ENCODE results near the gene GPX5.
"Not testable (repeated sequence)": the region's sequence is repeated elsewhere in the genome, so short reads cannot be mapped to it uniquely, and the experiment has no call there.

The GPX5 gene

DNA sequence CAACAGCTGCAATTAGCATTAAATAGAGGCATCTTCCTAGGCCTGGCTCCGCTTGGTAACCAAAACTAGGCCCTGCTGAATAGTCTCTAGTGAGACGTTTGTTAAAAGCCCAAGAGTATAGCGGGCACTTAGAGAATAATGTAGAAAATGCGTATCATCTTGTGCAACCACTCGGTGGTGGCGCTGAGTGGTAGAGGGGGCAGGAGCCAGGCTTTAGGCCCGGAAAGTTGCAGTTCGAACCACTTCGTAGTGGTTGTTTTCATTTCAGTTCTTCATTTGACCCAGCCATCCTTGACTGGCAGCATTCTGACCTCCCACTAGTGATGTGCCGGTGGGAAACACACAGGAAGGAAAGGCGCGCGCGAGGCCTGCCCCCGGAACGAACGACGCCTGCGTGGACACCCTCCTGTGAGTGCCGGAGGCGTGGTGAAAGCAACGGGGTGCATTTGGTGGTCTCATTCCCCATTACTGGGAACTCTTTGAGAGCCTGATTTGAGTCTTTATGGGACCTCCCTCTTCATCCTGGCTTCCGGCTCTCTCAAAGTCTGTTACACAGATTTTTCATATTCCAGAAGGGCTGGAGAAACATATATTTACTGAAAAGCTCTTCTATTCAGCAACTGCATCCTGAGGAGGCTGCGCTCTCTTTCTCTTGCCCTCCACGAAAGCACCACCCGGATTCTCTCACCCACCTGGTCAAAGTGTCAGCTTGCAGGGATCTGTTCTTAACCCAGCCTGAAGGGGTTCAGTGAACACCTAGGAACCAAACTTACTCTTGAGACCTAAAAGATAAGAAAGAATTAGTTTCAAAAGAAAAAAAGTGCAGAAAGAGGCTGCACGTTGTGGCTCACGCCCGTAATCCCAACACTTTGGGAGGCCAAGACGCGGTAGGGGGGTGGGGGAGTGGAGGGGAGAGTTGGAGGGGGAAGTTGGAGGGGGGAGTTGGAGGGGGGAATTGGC lies 18.2 kb downstream of the GPX5 start:
- Histone ChIP-seq H3K4me3 (ENCODE audit: low read length) (peak overlapping the region; percentile 75), H3K27ac (ENCODE audit: low read length) (no peak overlapping the region), H3K9me3 (ENCODE audit: insufficient read depth, low read depth, low read length) (no peaks in the 10 kb centered on the region), H3K4me1 (ENCODE audit: insufficient read depth, low read length) (no peaks in the 10 kb centered on the region), H3K9ac (ENCODE audit: low read depth, low read length) (peak overlapping the region; percentile 60; the same call in 1 of the 2 replicates), H3K36me3 (ENCODE audit: insufficient read depth, low read depth, low read length) (no peaks in the 10 kb centered on the region), H3K27me3 (ENCODE audit: insufficient read depth, low read length) (no peaks in the 10 kb centered on the region; the same call in 1 of the 2 replicates)

DNA sequence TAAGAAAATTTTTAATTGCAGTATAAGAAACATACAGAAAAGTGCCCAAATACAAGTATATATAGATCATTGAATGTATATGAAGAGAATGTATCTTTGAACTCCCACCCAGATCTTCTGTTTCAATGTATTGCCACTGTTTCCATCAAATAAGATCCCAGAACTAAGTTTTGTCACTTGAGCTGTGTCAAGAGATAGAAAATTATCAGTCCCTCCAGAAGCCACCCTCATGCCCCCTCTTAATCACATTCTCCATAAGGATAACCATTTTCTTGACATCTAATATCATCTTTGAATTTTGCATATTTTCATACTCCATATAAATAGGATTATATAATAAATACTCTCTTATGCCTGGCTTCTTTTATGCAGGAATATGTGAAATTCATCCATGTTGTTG lies 20.3 kb downstream of the GPX5 start:
- no peaks in the 10 kb centered on the region for H3K9me3 ChIP-seq (ENCODE audit: insufficient read depth, low read depth, low read length)
- H3K27me3 ChIP-seq (ENCODE audit: insufficient read depth, low read length), result no peaks in the 10 kb centered on the region; the same call in 1 of the 2 replicates
- no peaks in the 10 kb centered on the region for H3K4me1 ChIP-seq (ENCODE audit: insufficient read depth, low read length)
- H3K36me3 ChIP-seq (ENCODE audit: insufficient read depth, low read depth, low read length), result no peaks in the 10 kb centered on the region
- no peak overlapping the region for H3K27ac ChIP-seq (ENCODE audit: low read length)
- no peak overlapping the region for H3K9ac ChIP-seq (ENCODE audit: low read depth, low read length)
- H3K4me3 ChIP-seq (ENCODE audit: low read length), result no peak overlapping the region

DNA sequence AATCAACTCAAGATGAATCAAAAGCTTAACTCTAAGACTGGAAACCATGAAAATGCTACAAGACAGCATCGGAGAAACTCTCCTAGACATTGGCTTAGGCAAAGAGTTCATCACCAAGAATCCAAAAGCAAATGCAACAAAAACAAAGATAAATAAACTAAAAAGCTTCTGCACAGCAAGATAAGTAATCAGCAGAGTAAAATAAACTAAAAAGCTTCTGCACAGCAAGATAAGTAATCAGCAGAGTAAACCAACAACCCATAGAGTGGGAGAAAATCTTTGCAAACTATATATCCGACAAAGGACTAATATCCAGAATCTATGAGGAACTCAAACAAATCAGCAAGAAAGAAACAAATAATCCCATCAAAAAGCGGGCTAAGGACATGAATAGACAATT lies 21.3 kb downstream of the GPX5 start:
- not testable (repeated sequence) for H3K36me3 ChIP-seq (ENCODE audit: insufficient read depth, low read depth, low read length); H3K4me1 ChIP-seq (ENCODE audit: insufficient read depth, low read length); H3K4me3 ChIP-seq (ENCODE audit: low read length); H3K27ac ChIP-seq (ENCODE audit: low read length); H3K9ac ChIP-seq (ENCODE audit: low read depth, low read length); H3K9me3 ChIP-seq (ENCODE audit: insufficient read depth, low read depth, low read length); H3K27me3 ChIP-seq (ENCODE audit: insufficient read depth, low read length)

DNA sequence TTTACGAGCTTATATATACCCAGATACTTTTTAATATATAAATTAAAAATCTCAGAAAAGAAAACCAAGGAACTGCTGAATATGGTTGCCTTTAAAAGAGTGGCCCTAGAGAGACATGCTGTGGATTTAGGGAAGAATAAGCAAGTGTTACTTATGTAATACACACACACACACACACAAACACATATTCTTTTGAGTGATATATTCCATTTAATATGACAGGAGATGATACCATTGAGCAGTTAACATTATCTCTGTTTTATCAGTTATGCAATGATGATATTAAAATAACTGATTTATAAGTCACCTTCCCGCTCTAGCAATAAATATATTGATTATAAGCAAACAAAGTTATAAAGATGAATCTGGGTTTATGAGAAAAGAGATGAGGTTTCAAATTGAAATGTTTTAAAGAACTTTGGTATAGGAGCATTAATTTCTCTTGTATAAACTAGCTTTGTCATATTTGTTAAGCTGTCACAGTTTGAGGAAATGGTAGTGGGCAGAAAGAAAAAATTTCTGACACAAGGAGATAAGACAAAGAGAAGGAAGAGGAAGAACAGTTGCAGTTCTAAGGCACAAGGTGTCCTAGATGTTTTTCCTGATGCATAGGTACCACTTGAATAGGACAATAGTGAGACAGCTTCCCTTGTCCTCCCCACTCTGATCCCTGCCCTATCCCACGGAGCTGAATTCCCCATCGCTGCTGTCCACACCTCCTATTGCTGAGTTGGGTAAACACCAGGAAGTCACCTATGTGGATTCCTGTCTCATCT lies 26.4 kb downstream of the GPX5 start:
- no peak overlapping the region for H3K9ac ChIP-seq (ENCODE audit: low read depth, low read length)
- no peak overlapping the region for H3K4me3 ChIP-seq (ENCODE audit: low read length)
- no peaks in the 10 kb centered on the region for H3K9me3 ChIP-seq (ENCODE audit: insufficient read depth, low read depth, low read length)
- H3K36me3 ChIP-seq (ENCODE audit: insufficient read depth, low read depth, low read length), result no peaks in the 10 kb centered on the region
- no peak overlapping the region for H3K27ac ChIP-seq (ENCODE audit: low read length)
- peaks cover 19% of the 10 kb centered on the region; the same call in 1 of the 2 replicates for H3K27me3 ChIP-seq (ENCODE audit: insufficient read depth, low read length)
- H3K4me1 ChIP-seq (ENCODE audit: insufficient read depth, low read length), result no peaks in the 10 kb centered on the region; the same call in 1 of the 2 replicates

DNA sequence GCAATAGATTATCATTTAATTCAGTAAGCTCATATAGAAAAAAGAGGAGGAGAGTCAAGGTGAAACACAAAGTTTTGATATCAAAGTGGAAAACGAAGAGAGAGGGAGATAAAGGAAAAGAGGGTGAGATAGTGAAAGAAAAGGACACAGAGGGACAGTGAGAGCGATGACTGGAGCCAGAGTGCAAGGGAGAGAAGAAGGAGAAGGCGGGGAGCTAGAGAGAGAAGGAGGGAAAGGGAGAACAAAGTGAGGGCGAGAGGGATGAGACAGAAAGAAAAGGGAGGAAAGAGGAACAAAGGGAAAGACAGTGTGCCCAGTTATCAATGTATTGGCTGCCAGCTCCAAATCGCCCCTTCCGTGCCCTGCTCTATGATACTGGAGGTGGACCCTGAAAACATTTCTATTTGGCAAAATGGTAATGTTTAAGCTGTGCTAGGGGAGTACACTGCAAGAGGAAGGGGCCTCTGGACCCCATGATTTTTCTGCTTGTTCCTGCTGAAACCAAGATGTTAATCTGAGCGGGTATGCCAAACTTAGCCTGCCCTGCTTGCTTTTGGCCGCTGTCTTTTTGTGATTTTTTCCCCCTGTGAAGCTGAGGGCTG lies 27.8 kb downstream of the GPX5 start:
- H3K27ac ChIP-seq (ENCODE audit: low read length), result no peak overlapping the region

DNA sequence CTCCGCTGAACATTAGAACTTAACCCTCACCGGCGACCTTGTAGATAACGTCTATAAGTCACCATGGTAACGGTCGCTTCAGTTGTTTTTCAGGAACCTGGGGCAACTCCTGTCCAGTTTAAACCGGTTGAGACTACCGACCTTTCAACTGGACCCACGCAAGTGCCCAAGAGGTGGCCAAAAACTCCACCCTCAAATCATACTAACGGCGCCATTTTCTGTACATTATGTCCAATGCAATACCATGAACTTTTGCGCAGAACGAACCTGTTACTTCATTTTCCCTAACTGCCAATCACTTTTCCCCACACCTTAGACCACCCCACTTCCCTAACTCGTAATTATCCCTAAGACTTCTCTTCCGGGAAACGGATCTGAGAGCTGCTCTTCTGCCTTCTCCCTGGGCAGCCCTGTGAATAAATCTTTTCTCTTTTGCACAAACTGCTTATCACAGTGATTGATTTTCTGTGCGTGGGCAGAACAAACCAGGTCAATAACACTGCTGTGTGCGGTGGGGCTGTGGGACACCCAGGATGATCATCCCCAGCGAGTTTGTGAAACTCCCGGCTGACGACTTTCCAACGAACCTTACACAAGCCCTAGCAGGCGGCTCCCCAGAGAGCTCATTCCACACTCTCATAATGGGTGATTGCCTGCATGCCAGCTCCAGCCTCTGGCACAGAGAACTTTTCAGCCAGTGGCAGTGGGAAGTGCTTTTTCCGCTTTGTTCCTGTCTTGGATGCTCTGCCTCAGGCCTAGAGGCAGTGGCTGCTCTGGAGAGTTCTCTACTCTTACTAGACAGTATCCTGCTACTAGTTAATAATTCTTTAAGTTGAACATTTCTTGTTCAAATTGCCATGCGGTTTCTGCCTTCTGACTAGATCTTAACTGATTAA lies 28.6 kb downstream of the GPX5 start:
- no peak overlapping the region for H3K9ac ChIP-seq (ENCODE audit: low read depth, low read length)
- H3K27ac ChIP-seq (ENCODE audit: low read length), result no peak overlapping the region
- peak overlapping the region; percentile 35; the same call in 1 of the 2 replicates for H3K4me3 ChIP-seq (ENCODE audit: low read length)
- H3K4me1 ChIP-seq (ENCODE audit: insufficient read depth, low read length), result no peaks in the 10 kb centered on the region; the same call in 1 of the 2 replicates
- peaks cover 19% of the 10 kb centered on the region; the same call in 1 of the 2 replicates for H3K27me3 ChIP-seq (ENCODE audit: insufficient read depth, low read length)
- no peaks in the 10 kb centered on the region for H3K36me3 ChIP-seq (ENCODE audit: insufficient read depth, low read depth, low read length)
- no peaks in the 10 kb centered on the region for H3K9me3 ChIP-seq (ENCODE audit: insufficient read depth, low read depth, low read length)

More for the DNA sequence above, 27.8 kb downstream of the GPX5 start:
- no peaks in the 10 kb centered on the region for H3K36me3 ChIP-seq (ENCODE audit: insufficient read depth, low read depth, low read length)
- no peaks in the 10 kb centered on the region; the same call in 1 of the 2 replicates for H3K4me1 ChIP-seq (ENCODE audit: insufficient read depth, low read length)
- no peaks in the 10 kb centered on the region for H3K9me3 ChIP-seq (ENCODE audit: insufficient read depth, low read depth, low read length)
- no peak overlapping the region for H3K9ac ChIP-seq (ENCODE audit: low read depth, low read length)
- H3K27me3 ChIP-seq (ENCODE audit: insufficient read depth, low read length), result peaks cover 19% of the 10 kb centered on the region; the same call in 1 of the 2 replicates
- H3K4me3 ChIP-seq (ENCODE audit: low read length), result peak overlapping the region; percentile 35; the same call in 1 of the 2 replicates

DNA sequence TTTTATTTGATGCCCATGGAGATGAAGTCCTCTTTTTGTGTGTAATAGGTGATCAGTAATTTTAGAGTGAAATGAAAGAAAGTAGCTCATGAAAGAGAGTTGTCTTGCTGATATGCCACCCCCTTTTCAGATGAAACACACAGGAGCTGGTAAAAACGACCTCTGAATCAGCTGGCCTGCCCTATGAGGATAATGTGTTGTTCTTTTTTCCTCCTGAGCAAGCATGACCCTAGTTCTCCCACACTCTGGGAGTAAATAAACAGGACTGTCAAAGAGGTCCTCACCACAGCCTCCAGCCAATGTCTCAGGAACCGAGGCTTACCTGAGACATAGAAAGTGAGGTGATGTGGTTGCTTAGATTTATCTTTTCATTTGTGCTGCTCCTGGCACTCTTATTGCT lies 29.5 kb downstream of the GPX5 start:
- peaks cover 25% of the 10 kb centered on the region for H3K27me3 ChIP-seq (ENCODE audit: insufficient read depth, low read length)
- no peaks in the 10 kb centered on the region; the same call in 1 of the 2 replicates for H3K4me1 ChIP-seq (ENCODE audit: insufficient read depth, low read length)
- H3K9me3 ChIP-seq (ENCODE audit: insufficient read depth, low read depth, low read length), result no peaks in the 10 kb centered on the region
- H3K27ac ChIP-seq (ENCODE audit: low read length), result no peak overlapping the region
- no peaks in the 10 kb centered on the region for H3K36me3 ChIP-seq (ENCODE audit: insufficient read depth, low read depth, low read length)
- H3K9ac ChIP-seq (ENCODE audit: low read depth, low read length), result no peak overlapping the region
- H3K4me3 ChIP-seq (ENCODE audit: low read length), result no peak overlapping the region

DNA sequence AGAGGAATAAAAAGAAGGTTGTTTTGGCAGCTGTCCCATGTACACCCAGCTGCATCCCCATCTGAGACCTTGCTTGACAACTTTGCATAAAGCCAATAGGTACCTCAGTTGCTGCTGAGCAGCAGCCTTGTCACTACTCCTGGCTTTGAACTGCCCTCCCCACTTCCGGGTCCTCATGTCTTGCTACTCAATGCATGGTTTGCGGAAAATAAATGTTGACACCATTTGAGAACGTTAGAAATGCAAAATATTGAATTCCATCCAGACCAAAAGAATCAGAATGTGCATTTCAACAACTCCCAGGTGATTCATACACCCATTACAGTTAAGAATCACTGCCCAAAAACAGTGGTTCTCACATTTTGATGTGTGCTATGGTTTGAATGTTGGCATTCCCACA lies 32.9 kb downstream of the GPX5 start:
- no peaks in the 10 kb centered on the region; the same call in 1 of the 2 replicates for H3K4me1 ChIP-seq (ENCODE audit: insufficient read depth, low read length)
- peaks cover 25% of the 10 kb centered on the region for H3K27me3 ChIP-seq (ENCODE audit: insufficient read depth, low read length)
- H3K9me3 ChIP-seq (ENCODE audit: insufficient read depth, low read depth, low read length), result no peaks in the 10 kb centered on the region

DNA sequence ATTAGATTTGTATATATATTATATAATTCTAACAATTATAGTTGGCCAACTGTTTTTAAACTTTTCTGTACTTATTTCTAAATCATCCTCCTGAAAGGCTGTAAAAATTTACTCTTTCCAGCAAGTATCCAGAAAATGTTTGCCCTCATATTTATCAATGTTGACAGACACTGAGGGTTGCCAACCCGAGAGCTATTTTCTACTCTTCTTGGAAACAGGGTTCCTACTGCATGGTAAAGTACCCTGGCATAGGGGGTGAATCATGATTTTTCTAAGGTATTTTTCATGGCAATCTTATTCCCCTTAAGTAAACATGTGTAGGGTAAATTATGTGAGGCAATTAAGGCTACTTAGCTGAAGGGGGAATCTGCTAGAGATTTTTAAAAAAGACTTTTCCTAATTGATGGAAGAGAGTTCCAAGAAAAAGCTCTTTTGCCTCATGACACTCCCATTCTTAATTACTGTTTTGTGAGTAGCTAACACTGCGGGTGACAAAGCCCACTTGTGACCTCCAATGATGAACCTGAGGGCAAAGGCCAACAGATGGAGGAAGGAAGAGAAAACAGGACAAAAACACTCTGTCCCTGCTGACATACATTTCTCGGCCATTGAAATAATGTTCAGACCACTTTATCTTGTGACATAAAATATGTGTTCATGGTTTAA lies 37.9 kb downstream of the GPX5 start:
- no peak overlapping the region for H3K9ac ChIP-seq (ENCODE audit: low read depth, low read length)
- H3K4me3 ChIP-seq (ENCODE audit: low read length), result no peak overlapping the region
- no peaks in the 10 kb centered on the region for H3K4me1 ChIP-seq (ENCODE audit: insufficient read depth, low read length)
- H3K9me3 ChIP-seq (ENCODE audit: insufficient read depth, low read depth, low read length), result no peaks in the 10 kb centered on the region
- no peak overlapping the region for H3K27ac ChIP-seq (ENCODE audit: low read length)
- H3K27me3 ChIP-seq (ENCODE audit: insufficient read depth, low read length), result peaks cover 13% of the 10 kb centered on the region
- no peaks in the 10 kb centered on the region for H3K36me3 ChIP-seq (ENCODE audit: insufficient read depth, low read depth, low read length)

More for the DNA sequence above, 32.9 kb downstream of the GPX5 start:
- no peak overlapping the region for H3K27ac ChIP-seq (ENCODE audit: low read length)
- H3K36me3 ChIP-seq (ENCODE audit: insufficient read depth, low read depth, low read length), result no peaks in the 10 kb centered on the region
- no peak overlapping the region for H3K9ac ChIP-seq (ENCODE audit: low read depth, low read length)
- H3K4me3 ChIP-seq (ENCODE audit: low read length), result no peak overlapping the region; the same call in 1 of the 2 replicates

DNA sequence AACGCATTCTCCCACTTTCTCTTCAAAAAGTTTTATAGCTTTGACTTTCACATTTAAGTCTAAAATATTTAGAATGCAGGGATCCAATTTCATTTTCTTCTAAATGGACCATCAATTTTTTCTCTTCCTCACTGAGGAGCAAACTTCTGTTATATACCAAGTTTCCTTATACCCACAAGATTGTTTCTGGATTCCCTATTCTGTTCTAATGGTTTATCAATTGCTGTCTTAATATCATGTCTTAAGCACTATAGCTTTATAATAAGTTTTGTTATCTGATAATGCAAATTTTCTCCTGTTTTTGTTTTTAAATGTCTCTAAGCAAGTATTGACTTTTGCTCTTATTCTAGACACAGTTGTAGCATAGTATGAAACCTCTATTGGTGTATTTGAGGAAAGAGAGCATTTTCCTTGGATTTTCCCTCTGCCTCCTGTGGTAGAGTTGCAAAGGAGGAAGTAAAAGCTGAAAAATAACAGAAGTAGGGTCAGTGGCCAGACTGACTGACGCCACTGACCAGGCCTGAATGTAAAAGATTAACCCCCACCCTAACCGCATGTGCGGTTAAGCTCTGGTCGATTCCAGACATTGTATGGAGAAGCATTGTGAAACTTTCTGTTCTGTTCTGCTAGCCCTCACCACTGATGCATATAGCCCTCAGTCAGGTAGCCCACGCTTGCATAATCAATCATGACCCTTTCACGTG lies 40.3 kb downstream of the GPX5 start:
- Histone ChIP-seq H3K27ac (ENCODE audit: low read length) (no peak overlapping the region), H3K9me3 (ENCODE audit: insufficient read depth, low read depth, low read length) (no peaks in the 10 kb centered on the region), H3K36me3 (ENCODE audit: insufficient read depth, low read depth, low read length) (no peaks in the 10 kb centered on the region), H3K9ac (ENCODE audit: low read depth, low read length) (no peak overlapping the region), H3K4me3 (ENCODE audit: low read length) (no peak overlapping the region), H3K27me3 (ENCODE audit: insufficient read depth, low read length) (no peaks in the 10 kb centered on the region), H3K4me1 (ENCODE audit: insufficient read depth, low read length) (no peaks in the 10 kb centered on the region)

All from iPS-20b (cell line).